Gastrocnemius medialis (tissue), 4 donors: ENCODE data around the gene PDE1C.

ENCODE experiments used
- POLR2A ChIP-seq, 2 donors: fragments of 450-650 bp; IDR thresholded peaks; one replicate each; pipeline ENCODE4 v1.6.1; 2017; ENCODE audit warnings: antibody characterized with exemption in 2 of 2, mild to moderate bottlenecking in 2 of 2, moderate library complexity in 2 of 2
- TF ChIP-seq, protein P1 (sequence below), 5 experiments: fragments of 450-650 bp in 3 of 5; fragments of 200-600 bp in 2 of 5; sonication (generic) in 2 of 5; IDR thresholded peaks in 4 of 5; conservative IDR thresholded peaks in 1 of 5; 1 replicate in 4 of 5; 2 replicates in 1 of 5; pipeline ENCODE4 v1.5.1; 2016 to 2019; ENCODE audit warnings: antibody characterized with exemption in 5 of 5, mild to moderate bottlenecking in 3 of 5, moderate library complexity in 3 of 5

DNA sequence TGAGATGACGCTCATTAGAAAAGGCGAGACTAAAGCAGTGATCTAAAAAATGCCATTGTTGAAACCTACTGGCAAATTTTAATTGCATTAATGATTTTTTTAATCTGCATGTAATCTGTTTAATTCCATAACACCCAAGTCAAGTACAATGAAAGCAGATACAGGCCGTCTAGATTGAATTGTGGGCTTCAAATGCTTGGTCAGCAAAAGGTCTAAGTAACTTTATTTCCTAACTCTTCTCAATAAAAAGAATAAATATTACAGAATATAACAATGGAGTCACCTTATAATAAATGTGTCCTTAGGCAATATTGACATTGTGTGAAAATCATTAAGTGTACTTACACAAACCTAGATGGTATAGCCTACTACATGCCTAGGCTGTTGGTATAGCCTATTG is 20.6 kb downstream of the PDE1C start:
- no peak for TF ChIP-seq POLR2A (IDR thresholded peaks at IDR 0.05)
- TF ChIP-seq, protein P1, sequence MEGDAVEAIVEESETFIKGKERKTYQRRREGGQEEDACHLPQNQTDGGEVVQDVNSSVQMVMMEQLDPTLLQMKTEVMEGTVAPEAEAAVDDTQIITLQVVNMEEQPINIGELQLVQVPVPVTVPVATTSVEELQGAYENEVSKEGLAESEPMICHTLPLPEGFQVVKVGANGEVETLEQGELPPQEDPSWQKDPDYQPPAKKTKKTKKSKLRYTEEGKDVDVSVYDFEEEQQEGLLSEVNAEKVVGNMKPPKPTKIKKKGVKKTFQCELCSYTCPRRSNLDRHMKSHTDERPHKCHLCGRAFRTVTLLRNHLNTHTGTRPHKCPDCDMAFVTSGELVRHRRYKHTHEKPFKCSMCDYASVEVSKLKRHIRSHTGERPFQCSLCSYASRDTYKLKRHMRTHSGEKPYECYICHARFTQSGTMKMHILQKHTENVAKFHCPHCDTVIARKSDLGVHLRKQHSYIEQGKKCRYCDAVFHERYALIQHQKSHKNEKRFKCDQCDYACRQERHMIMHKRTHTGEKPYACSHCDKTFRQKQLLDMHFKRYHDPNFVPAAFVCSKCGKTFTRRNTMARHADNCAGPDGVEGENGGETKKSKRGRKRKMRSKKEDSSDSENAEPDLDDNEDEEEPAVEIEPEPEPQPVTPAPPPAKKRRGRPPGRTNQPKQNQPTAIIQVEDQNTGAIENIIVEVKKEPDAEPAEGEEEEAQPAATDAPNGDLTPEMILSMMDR (IDR thresholded peaks at IDR 0.05 in 4 of 5, conservative IDR thresholded peaks at IDR 0.05 in 1 of 5) = no peak
